Activated CD4-positive, CD25-positive, alpha-beta regulatory T cell treated with anti-CD3 and anti-CD28 coated beads, Interleukin-2, amount 50 U/mL, for 16 hours (primary cell): ENCODE results near the gene ATR.
A peak's percentile ranks its signal among the peaks of the same experiment; 100 is the strongest.
"Not testable (repeated sequence)": the region's sequence is repeated elsewhere in the genome, so short reads cannot be mapped to it uniquely, and the experiment has no call there.

Experiments used
- DNase-seq: peaks from one replicate; pipeline ENCODE4 v3.0.0-alpha.2; 2020; ENCODE audit warnings: low read depth, low spot score

The ATR gene

DNA sequence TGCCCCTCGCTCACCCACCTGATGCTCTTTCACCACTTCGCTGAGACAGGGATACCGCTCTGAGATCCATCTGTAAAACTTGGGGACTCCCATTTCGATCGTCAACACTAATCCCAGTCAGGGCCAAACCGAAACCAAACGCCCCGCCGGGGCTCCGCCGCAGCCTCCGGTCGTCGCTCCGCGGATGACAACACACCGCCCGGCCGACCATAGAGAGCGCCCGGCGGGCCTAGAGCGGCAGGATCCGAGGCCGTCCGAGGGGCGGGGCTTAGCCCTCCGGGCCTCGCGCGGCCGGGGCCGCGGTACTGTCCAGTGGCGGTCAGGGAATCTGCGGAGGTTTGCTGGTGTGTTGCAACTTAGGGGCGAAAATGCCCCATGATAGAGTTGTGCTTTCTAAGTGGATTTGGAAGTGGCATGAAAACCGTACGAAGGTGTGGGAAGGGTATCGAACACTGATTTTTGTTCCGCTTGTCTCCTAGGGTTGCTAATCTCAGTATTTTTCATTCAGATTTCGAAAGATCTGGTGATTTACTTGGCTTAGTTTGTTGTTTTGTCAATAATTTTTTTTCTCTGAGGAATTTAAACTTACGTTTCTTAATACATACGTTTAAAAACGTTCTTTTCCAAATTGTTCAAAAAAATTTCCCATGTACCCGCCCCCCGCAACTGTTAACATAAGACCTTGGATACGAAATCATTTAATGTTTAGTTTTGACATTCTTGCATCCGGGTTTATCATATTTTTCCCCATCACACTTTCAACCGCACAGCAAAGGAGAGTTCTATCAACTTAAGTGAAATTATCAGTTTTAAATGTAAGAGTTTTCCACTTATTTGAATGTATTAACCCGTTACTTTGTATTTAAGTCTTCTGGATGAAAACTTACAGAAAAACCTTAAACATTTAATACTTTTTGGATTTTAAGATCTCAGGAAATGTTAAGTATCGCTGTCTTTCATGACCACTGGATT, 130.4 kb downstream of the ATR start, which contains the start of gene XRN1:
XRN1 (minus strand) TSS at position 186 of the 972 bp plus-strand sequence; CDS start at position 93, 93 bp downstream.
- peak; percentile 87 for DNase-seq

DNA sequence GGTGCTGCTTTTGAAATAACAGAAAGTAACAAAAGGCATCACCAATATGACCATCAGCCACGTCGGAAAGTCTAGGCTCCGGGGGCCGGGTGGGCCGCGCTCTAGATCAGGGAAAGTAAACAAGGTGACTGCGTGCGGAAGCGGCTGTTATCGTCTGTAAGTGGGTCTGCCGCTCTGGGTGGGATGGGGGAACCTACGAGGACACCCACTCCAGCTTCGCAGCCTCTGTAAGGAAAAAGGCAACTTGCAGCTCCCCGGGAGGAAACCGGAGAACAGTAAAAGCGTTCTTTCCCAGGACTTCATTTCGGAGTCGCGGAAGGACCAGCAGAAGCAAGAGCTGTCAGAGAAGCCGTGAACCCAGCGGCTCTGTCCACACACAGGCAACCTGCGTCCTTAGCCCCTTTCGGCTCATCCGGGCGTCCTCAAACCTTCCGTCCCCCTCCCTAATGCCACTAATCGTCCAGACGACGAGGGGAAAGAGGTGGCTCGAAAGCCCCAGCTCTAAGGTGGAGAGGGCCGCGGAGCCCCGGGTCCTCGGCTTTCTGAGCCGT, 131.2 kb downstream of the ATR start:
- peak; percentile 8 for DNase-seq

- DNase-seq: no peak
These were observed 132.7 kb downstream of the ATR start for GRCh38 chr3:142445816-142446254.

DNA sequence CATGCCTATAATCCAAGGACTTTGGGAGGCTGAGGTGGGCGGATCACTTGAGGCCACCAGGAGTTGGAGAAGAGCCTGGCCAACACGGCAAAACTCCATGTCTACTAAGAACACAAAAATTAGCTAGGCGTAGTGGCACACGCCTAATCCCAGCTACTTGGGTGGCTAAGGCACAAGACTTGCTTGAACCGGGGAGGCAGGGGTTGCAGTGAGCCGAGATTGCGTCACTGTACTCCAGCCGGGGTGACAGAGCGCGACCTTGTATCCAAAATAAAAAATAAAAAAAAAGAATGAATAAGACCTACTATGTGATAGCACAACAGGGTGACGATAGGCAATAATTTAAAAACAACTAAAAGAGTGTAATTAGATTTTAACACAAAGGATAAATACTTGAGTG, 134.2 kb downstream of the ATR start:
- no peak for DNase-seq

DNA sequence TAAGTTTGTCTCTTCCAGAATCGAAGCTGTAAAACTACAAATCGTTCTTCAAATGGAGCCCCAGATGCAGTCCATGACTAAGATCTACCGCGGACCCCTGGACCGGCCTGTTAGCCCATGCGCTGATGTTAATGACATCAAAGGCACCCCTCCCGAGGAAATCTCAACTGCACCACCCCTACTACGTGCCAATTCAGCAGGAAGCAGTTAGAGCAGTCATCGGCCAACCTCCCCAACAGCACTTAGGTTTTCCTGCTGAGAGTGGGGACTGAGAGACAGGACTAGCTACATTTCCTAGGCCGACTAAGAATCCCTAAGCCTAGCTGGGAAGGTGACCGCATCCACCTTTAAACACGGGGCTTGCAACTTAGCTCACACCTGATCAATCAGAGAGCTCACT, 135.5 kb downstream of the ATR start:
- not testable (repeated sequence) for DNase-seq

GRCh38 chr3:142439499-142440220, 138.9 kb downstream of the ATR start:
- not testable (repeated sequence) for DNase-seq

DNA sequence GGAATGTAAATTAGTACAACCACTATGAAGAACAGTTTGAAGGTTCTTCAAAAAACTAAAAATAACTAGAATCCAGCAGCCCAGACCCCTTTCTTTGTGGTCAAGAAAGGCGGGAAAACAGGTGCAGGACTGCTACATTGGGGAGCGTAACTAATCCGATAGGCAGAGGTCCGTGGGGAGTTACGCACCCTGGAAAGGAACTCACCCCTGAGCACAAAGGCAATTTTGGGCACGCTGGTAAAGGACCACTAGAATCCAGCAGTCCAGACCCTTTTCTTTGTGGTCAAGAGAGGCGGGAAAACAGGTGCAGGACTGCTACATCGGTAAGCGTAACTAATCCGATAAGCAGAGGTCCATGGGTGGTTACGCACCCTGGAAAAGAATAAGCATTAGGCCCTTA, 140.4 kb downstream of the ATR start:
- DNase-seq: not testable (repeated sequence)

DNA sequence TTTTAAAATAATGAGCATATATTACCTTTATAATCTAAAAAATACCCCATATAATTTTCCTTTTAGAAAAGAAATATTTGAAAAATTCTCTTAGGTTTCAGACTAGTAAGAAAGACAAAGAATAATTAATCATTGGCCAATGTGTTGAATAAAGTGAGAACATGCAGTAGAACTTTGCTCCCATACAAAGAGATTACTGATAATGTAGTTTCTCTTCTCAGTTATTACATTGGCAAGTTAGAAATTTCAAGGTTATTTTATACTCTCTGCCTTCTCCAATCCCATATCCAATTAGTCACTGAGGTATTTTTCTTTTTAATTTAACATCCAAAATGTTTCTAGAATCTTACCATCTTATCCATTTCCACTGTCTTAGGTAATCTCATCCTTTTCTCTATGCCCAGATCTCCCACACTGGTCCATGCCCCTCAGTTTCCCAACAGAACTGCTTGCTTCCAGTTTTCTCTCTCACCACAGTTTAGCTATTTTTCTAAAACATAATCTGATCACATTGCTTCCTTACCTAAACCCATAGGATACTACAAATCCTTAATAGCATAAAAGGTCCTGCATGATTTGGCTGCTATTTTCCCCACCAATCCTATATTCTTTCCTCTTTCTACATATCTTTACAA, 141.5 kb downstream of the ATR start:
- no peak for DNase-seq

DNA sequence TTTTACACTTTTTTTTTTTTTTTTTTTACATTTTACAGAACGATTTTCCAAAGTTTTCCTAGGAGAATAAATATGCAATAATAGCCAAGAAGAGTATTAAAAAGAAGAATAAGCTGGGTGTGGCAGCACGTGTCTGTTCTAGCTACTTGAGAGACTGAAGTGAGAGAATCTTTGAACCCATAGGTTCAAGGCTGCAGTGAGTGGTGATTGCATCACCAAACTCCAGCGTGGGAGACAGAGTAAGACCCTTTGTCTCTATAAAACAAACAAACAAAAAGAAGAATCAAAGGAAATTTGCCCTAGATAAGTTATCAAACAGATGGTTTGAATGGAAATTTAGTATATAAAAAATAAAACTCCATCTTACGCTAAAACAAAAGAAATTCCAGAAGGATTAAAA, 144.0 kb downstream of the ATR start:
- no peak for DNase-seq

DNA sequence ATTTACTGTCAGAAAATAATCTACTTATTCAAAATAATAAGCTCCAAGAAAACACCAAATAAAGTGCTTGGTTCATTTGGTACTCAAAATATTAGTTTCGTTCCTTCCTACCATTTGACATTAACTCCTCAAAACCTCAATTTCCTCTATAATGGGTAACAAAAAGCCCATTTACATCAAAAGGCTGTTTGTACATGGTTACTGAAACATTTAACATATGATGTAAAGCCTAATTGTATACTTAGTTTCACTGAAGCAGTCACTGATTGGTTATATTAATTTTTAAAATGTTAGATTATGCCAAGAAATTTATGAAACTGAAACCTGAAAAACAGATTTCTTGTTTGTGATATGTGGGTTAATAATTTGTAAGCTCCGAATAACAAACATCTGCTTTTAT, 145.4 kb downstream of the ATR start:
- no peak for DNase-seq

DNA sequence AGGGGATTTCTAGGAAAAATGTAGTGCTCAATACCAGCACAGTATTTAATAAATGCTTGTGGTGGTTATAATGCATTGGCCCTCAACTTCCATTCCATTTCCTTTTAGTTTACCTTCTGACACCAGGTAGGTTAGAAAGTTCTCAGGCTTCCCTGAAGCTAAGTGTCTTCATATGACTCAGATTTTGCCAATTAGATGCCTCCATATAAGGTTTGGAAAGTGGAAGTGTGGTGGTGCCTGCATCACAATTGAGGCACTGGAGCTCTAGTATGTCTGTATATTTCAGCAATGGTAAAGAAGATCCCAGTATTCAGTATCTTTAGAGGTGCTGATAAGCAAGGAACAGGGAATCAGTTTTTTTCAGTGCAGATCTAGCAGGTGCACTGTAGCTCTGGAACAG, 149.0 kb downstream of the ATR start:
- DNase-seq: no peak

- no peak for DNase-seq
These were observed 153.8 kb downstream of the ATR start for GRCh38 chr3:142424754-142425153.

DNA sequence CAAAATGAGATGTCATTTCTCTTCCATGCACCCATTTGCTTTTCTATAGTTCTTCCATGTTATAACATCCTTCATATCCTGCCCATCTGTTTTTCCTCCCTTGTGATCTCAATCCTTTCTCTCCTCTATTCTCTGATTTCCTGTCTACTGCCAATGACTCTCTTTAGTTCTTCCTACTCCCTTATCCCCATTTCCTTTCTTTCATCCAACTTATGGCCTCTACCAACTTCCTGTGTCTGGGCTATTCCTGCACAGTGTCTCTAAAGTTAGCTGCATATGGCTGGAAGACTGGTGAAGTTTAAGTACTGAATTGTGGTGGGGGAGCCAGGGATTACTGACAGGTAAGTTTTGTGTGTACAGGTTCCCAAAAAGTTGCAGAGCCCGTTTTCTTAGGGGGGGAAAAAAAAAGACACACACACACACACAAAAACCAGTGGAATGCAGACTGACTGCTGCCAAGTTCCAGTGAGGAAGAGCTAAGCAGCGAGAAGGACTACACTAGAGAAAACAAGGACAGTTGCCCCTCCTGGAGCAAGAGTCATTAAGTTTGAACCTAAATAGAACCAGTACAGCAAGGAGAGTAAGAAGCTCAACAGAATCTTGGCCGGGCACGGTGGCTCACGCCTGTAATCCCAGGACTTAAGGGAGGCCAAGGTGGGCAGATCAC, 159.5 kb downstream of the ATR start:
- no peak for DNase-seq

DNA sequence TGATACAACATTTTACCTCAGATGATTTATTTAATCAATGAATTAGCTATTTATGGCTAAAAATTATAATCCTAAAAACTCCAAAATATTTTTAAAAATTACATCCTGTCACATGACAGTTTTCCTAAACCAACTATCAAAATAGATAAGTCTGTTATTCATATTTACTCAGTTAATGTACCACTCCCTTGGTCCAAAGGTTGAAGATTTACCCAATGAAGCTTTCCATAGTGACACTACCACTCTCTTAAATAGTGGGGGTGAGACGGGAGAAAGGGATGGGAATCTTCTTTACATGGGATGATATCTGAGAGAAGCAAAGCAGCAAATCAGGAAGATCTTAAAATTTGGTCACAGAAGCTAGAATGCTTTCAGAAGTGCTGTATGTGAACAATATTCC, 161.2 kb downstream of the ATR start:
- DNase-seq: no peak

DNA sequence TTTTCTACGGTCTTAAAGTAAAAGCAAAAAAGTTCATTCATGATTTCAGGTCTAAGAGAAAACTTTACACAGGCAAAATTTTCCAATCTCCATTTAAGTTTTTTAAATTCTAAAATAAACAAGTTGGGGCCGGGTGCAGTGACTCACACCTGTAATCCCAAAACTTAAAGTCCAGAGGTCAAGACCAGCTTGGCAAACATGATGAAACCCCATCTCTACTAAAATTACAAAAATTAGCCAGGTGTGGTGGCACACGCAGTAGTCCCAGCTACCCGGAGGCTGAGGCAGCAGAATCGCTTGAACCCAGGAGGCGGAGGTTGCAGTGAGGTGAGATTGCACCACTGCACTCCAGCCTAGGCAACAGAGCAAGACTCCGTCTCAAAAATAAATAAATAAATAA, 178.0 kb downstream of the ATR start:
- not testable (repeated sequence) for DNase-seq
